Cardiac fibroblast (primary cell): Measurements from ENCODE around the gene ADAMTS2.

Source experiments
- DNase-seq, 2 donors: peaks; one replicate each; pipeline versions ENCODE4 v3.0.0 to v3.0.0-alpha.2; 2010; ENCODE audit warnings: low read depth in 2 of 2
- H3K4me3 ChIP-seq, 2 donors: replicated peaks in 1 of 2; 1 replicate in 1 of 2; 2 replicates in 1 of 2; pipeline ENCODE4 v1.5.1; 2011; ENCODE audit warnings: low read depth in 2 of 2, low read length in 2 of 2, mild to moderate bottlenecking in 2 of 2, moderate library complexity in 1 of 2
- CTCF ChIP-seq: IDR thresholded peaks from one replicate; pipeline ENCODE4 v1.5.1; 2011; ENCODE audit warnings: low read depth, mild to moderate bottlenecking, low read length, inconsistent platforms

Gene ADAMTS2

GRCh38 chr5:179268399-179268952 is 76.8 kb downstream of the ADAMTS2 start:
- TF ChIP-seq CTCF: no peak
- no peak overlapping the region for H3K4me3 ChIP-seq
- no peak for DNase-seq

- TF ChIP-seq CTCF: no peak
- no peak for DNase-seq
- H3K4me3 ChIP-seq: no peak overlapping the region
Observed at GRCh38 chr5:179267671-179268083, 77.6 kb downstream of the ADAMTS2 start.

- DNase-seq: no peak
- no peak for TF ChIP-seq CTCF
Observed at GRCh38 chr5:179267071-179267670, 78.1 kb downstream of the ADAMTS2 start.

GRCh38 chr5:179266291-179267070 is 78.8 kb downstream of the ADAMTS2 start:
- no peak for TF ChIP-seq CTCF
- no peak overlapping the region for H3K4me3 ChIP-seq

More at GRCh38 chr5:179267071-179267670, 78.1 kb downstream of the ADAMTS2 start:
- H3K4me3 ChIP-seq: no peak overlapping the region

GRCh38 chr5:179265514-179266290 is 79.6 kb downstream of the ADAMTS2 start:
- no peak for TF ChIP-seq CTCF
- DNase-seq: peak; percentile 99
- H3K4me3 ChIP-seq: no peak overlapping the region

More at GRCh38 chr5:179266291-179267070, 78.8 kb downstream of the ADAMTS2 start:
- no peak for DNase-seq

- TF ChIP-seq CTCF: no peak
- DNase-seq: no peak
- H3K4me3 ChIP-seq: no peak overlapping the region
Observed at GRCh38 chr5:179264783-179265513, 80.3 kb downstream of the ADAMTS2 start.
